Coronary artery (tissue), 2 donors: ENCODE data around the gene AFG3L2.
A peak's percentile ranks its signal among the peaks of the same experiment; 100 is the strongest.

Experiments used
- DNase-seq: peaks from one replicate; pipeline ENCODE4 v3.0.0-alpha.2; 2017; ENCODE audit warnings: low spot score
- H3K27ac ChIP-seq, 2 donors: fragments of 200-600 bp; sonication (generic); one replicate each; pipeline ENCODE4 v1.5.1; 2016 to 2019
- H3K4me3 ChIP-seq: fragments of 200-600 bp; sonication (generic); 2 replicates; pipeline ENCODE4 v1.5.1; 2016; ENCODE audit warnings: mild to moderate bottlenecking, moderate library complexity
- CTCF ChIP-seq: fragments of 200-600 bp; sonication (generic); IDR thresholded peaks from one replicate; pipeline ENCODE4 v1.5.1; 2019; ENCODE audit warnings: antibody characterized with exemption

AFG3L2 gene

GRCh38 chr18:12326711-12327460 is 50.1 kb downstream of the AFG3L2 start:
- Histone ChIP-seq H3K27ac (peak overlapping the region in 1 of 2 donors; percentile 77), H3K4me3 (no peak overlapping the region)
- DNase-seq, result no peak
- TF ChIP-seq CTCF, result no peak

- DNase-seq, result peak; percentile 69
Measured at GRCh38 chr18:12325726-12326245, 51.2 kb downstream of the AFG3L2 start.

GRCh38 chr18:12324991-12325725 is 51.9 kb downstream of the AFG3L2 start:
- TF ChIP-seq CTCF, result no peak
- peak; percentile 67 for DNase-seq
- Histone ChIP-seq H3K27ac (no peak overlapping the region), H3K4me3 (no peak overlapping the region)

More at GRCh38 chr18:12325726-12326245, 51.2 kb downstream of the AFG3L2 start:
- no peak overlapping the region for H3K27ac ChIP-seq
- no peak overlapping the region for H3K4me3 ChIP-seq
- TF ChIP-seq CTCF, result no peak

- H3K4me3 ChIP-seq, result no peak overlapping the region
- peak; percentile 53 for DNase-seq
- no peak overlapping the region for H3K27ac ChIP-seq
- TF ChIP-seq CTCF, result no peak
Measured at GRCh38 chr18:12321333-12321732, 55.7 kb downstream of the AFG3L2 start.

- TF ChIP-seq CTCF, result no peak
- Histone ChIP-seq H3K27ac (peak overlapping the region in 1 of 2 donors; percentile 81), H3K4me3 (no peak overlapping the region)
- DNase-seq, result no peak
Measured at GRCh38 chr18:12318857-12319256, 58.2 kb downstream of the AFG3L2 start.

- H3K27ac ChIP-seq, result peak overlapping the region; percentile 52 to 81
- DNase-seq, result peak; percentile 67
- TF ChIP-seq CTCF, result no peak
- peak overlapping the region; percentile 29 for H3K4me3 ChIP-seq
Measured at GRCh38 chr18:12318334-12318697, 58.7 kb downstream of the AFG3L2 start.
